Femur (tissue), 1 donor: ENCODE measurements around the gene HDAC8.

Experiments used
- DNase-seq: peaks from one replicate; pipeline ENCODE4 v3.0.0-alpha.2; 2017

Gene HDAC8

GRCh38 chrX:72313707-72314641 lies 258.7 kb downstream of the HDAC8 start:
- peak; percentile 67 for DNase-seq

- peak; percentile 38 for DNase-seq
Measured at GRCh38 chrX:72312311-72312940, 260.2 kb downstream of the HDAC8 start.

GRCh38 chrX:72309297-72310071 lies 263.2 kb downstream of the HDAC8 start:
- DNase-seq: no peak

DNA sequence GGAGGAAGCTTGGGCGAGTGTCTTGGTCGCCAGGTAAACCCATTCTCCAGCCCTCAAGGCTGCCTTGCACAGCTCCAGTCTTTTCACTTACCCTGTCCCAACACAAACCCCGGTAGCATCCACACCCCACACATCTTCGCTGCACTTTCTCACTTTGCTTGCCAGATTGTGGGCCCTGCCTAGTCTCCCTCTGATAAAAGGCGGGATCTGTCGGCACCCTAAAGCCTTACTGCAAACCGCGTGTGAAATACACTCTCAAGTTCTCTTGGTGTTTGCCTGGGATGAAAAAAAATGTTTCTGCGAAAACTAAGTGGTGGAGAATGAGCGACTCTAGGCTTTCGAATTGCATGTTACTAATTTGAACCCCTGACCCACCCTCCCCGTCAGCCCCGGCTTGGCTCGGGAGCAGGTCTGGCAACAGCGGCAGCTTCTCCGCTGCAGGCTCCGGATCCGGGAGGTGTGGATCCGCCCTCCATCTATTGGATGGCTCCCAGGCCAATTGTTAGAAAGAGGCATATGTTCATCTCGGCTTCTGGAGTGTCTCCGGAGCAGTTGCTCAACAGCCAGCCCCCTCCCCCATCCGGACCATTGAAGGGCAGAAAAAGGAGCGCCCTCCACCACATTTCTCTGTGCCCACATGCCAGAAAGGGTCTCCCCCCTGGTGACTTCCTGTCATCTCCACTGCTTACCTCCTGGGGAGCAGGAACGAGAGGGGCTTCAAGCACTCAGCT lies 263.9 kb downstream of the HDAC8 start:
- DNase-seq: peak; percentile 82

- DNase-seq: no peak
Measured at GRCh38 chrX:72308209-72308565, 264.5 kb downstream of the HDAC8 start.

- no peak for DNase-seq
Measured at GRCh38 chrX:72307646-72308051, 265.0 kb downstream of the HDAC8 start.

DNA sequence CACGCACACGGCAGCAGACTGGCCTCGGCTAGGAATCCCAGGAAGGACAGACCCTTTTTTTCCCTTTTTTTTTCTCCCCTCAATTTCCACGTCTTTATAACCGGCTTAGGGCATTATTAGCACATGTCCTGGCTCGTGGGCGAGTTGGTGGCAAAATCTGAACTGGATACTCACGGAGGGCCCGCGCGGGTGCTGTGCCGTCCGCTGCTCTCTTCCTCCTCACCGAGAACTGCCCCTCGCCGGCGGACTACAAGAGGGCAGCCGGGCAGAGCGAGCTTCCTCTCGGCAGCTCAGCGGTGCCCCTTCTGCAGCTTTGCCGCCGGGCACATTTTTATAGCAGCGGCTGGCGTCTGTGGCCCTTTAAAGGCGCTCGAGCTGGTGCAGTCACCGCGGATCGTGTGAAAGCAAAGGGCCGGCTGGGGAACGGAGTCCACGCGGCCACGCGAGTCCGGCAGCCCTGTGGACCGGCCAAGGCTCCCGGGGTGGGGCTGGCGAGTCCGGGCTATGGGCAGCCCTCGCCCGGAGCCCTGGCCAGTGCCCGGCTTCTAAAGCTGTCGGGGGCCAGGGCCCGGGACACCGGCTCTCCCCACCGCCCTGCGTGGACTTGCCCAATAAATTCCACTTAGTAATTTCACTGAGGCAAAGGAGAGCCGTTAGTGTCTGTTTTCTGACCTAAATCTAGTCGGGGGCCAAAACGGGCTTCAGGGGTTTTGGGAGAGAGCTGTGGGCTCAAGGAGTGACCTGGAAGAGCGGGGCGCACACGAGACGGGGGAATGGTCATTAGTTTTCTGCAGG lies 265.6 kb downstream of the HDAC8 start:
- peak; percentile 75 for DNase-seq

- peak; percentile 37 for DNase-seq
Measured at GRCh38 chrX:72306085-72306801, 266.4 kb downstream of the HDAC8 start.

- no peak for DNase-seq
Measured at GRCh38 chrX:72305286-72306084, 267.2 kb downstream of the HDAC8 start, which contains the start of gene CITED1. TSS of gene CITED1 (minus strand) at chrX:72305914. CDS start at chrX:72302869, 3,045 bp downstream.

DNA sequence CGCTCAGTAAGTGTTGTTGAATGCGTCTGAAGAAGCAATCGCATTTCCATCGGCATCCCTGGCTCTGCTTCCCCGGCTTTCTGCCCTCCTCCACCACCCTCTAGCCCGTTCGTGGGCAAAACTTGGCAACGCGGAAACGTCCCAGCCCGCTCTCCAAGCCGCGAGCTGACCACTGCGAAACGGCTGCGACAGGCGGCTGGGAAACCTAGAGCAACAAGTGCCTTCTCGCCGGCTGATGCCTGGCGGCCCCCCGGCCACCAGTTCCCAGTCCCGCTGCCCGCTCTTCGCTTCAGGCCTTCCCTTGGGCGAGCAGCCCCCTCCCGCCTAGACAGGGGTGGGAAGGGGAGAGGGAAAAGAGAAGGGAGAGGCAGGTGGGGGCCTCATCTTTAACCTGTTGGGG lies 267.8 kb downstream of the HDAC8 start:
- peak; percentile 45 for DNase-seq

DNA sequence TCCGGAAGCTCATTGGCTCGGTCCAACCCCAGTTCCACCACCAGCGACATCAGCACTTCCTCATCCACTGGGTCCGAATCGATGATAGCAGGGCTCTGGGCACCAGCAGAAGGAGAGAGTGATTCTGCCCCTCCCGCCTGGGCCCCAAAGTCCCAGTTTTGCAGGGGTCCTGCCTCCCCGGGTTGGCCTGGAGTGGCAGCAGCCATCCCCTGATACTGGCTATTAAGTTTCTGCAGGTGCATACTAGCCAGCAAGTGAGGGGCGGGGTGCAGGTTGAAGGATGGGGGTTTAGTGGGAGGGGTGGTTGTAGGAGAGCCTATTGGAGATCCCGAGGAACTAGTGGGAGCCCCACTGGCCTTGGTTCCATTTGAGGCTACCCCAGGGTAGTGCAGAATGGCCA lies 270.9 kb downstream of the HDAC8 start:
- DNase-seq: no peak

DNA sequence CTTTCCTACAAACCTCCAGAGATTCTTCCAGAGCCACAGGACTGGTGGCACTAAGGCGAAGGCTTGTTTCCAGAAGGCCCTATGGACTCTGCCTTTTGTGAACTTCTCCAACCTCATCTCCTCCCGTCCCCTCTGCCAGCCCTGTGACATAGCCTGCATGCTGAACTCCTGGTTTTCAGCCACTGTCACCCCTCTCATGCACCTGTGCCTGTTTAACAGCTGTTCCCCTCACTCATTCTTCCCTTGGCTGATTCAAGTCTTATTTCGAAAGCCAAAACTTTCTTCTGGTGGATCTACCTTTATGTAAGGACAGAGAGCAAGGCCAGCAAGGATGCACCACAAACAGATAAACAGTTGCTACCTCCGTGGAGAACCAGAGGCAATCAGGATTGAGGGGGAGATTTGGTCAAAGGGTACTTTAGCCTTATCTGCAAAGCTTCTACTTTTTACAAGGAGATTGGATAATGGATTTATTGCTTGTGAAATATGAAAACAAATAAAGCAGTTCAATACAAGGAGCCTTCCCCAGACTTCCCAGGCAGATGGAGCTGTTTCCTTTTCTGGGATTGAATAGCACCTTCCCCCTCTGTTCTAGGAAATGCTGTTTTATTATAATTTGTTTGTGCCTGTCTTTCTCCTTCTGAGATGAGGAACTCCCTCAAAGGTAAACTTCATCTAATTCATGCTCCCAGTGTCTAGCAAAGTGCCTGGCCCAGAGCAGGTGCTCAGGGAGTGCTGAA lies 272.6 kb downstream of the HDAC8 start:
- DNase-seq: no peak

GRCh38 chrX:72297953-72298730 lies 274.5 kb downstream of the HDAC8 start:
- no peak for DNase-seq

DNA sequence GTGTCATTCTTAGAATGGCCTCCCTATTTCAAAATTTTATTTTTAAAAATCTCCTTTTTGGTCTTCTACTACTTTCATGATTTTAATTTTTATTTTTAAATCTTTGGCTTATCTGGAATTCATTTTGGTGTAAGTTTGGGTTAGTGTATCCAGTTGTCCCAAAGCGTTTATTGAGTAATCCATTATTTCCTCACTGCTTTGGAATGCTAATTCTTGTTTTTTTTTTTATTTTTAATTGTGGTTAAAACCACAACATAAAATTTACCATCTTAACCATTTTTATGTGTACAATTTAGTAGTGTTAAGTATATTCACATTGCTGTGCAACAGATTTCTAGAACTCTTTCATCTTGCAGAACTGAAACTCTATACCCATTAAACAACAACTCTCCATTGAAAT lies 275.7 kb downstream of the HDAC8 start:
- no peak for DNase-seq

DNA sequence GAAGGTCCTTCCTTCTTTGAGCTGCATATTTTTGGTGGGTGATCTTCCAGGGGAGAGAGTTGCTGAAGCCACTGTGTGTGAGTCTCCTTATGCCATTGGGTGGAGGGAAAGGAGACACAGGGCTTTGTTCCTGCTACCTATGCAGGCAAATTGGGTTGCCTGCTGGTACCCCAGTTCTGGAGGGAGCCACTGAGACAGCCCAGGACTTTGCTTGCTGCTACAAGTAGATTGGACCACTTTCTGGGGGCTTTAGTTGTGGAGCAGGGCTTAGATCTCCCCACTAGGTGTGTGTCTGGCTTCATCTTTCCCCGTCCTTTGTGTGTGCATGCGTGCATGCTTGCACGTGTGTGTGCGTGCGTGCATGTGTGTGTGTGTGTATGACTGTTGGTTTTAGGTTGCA lies 276.9 kb downstream of the HDAC8 start:
- no peak for DNase-seq

DNA sequence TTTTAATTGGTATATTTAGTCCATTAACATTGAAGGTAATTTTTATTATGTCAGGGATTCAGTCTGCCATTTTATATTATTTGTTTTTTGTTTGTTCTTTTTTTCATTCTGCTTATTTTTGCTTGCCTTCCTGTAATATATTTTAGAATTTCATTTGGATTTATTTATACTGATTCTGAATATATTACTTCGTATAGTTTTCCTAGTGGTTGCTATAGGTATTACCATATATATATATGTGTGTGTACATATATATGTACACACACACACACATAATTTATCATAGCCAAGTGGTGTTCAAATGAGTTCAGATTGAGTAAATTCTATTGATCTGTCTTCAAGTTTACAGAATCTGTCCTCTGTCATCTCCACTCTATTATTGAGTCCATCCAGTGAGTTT lies 278.1 kb downstream of the HDAC8 start:
- DNase-seq: no peak

- no peak for DNase-seq
Measured at GRCh38 chrX:72282302-72282701, 290.3 kb downstream of the HDAC8 start.

GRCh38 chrX:72280321-72280845 lies 292.3 kb downstream of the HDAC8 start:
- DNase-seq: no peak
